Liver (tissue), 9 donors: ENCODE measurements around the gene ZNF532. TPM values are rescaled to one million over a fixed set of nuclear protein-coding genes. Genes with fewer than 3 reads are reported as not detected.

Experiments used
- DNase-seq: peaks from one replicate; pipeline ENCODE4 v3.0.0-alpha.2; 2017; ENCODE audit warnings: low spot score
- H3K27ac ChIP-seq, 2 donors: one replicate each; pipeline ENCODE4 v1.7.0; 2013; ENCODE audit warnings: inconsistent platforms in 2 of 2, low read length in 2 of 2, control low read depth in 1 of 2, low read depth in 1 of 2, mild to moderate bottlenecking in 1 of 2
- H3K27me3 ChIP-seq, 4 donors: one replicate each; pipeline versions ENCODE4 v1.6.1 to v1.7.0; 2013; ENCODE audit warnings: low read length in 3 of 4, inconsistent platforms in 1 of 4, mild to moderate bottlenecking in 1 of 4, moderate library complexity in 1 of 4; ENCODE audit not compliant: control insufficient read depth in 4 of 4, insufficient read depth in 4 of 4
- H3K36me3 ChIP-seq, 4 donors: one replicate each; pipeline versions ENCODE4 v1.6.1 to v1.7.0; 2013; ENCODE audit warnings: low read length in 3 of 4, mild to moderate bottlenecking in 3 of 4, low read depth in 1 of 4, moderate library complexity in 1 of 4; ENCODE audit not compliant: control insufficient read depth in 4 of 4, insufficient read depth in 3 of 4
- H3K4me1 ChIP-seq, 4 donors: one replicate each; pipeline versions ENCODE4 v1.6.1 to v1.7.0; 2013; ENCODE audit warnings: low read length in 3 of 4, mild to moderate bottlenecking in 3 of 4, moderate library complexity in 1 of 4; ENCODE audit not compliant: control insufficient read depth in 4 of 4, insufficient read depth in 4 of 4
- H3K4me3 ChIP-seq, 3 donors: one replicate each; pipeline versions ENCODE4 v1.6.1 to v1.7.0; 2013; ENCODE audit warnings: low read length in 3 of 3, control low read depth in 1 of 3, low read depth in 1 of 3, mild to moderate bottlenecking in 1 of 3
- H3K9ac ChIP-seq, 2 donors: one replicate each; pipeline ENCODE4 v1.7.0; 2013; ENCODE audit warnings: low read length in 2 of 2, mild to moderate bottlenecking in 2 of 2, moderate library complexity in 2 of 2, control low read depth in 1 of 2, low read depth in 1 of 2
- H3K9me3 ChIP-seq, 4 donors: one replicate each; pipeline versions ENCODE4 v1.6.1 to v1.7.0; 2013; ENCODE audit warnings: low read length in 3 of 4; ENCODE audit not compliant: control insufficient read depth in 4 of 4
- ATF3 ChIP-seq: IDR thresholded peaks from 2 replicates; pipeline ENCODE4 v1.6.1; 2016; ENCODE audit warnings: antibody characterized with exemption
- CTCF ChIP-seq: fragments of 150-350 bp; IDR thresholded peaks from 2 replicates; pipeline ENCODE4 v1.5.1; 2017; ENCODE audit warnings: improper control_type of control experiment, low read depth, low read length; ENCODE audit not compliant: missing input control
- EGR1 ChIP-seq, 2 donors: IDR thresholded peaks; 2 replicates each; pipeline ENCODE4 v1.6.1; 2016 to 2018; ENCODE audit warnings: antibody characterized with exemption in 2 of 2, low read depth in 2 of 2
- FOXA2 ChIP-seq: IDR thresholded peaks from 2 replicates; pipeline ENCODE4 v1.6.1; 2016; ENCODE audit warnings: antibody characterized with exemption
- GABPA ChIP-seq, 2 donors: IDR thresholded peaks in 1 of 2; conservative IDR thresholded peaks in 1 of 2; 2 replicates each; pipeline ENCODE4 v1.6.1; 2016; ENCODE audit warnings: antibody characterized with exemption in 2 of 2, mild to moderate bottlenecking in 1 of 2, moderate library complexity in 1 of 2
- HNF4A ChIP-seq, 2 donors: conservative IDR thresholded peaks; 2 replicates each; pipeline ENCODE4 v1.6.1; 2016; ENCODE audit warnings: antibody characterized with exemption in 2 of 2, mild to moderate bottlenecking in 2 of 2
- JUND ChIP-seq, 2 donors: IDR thresholded peaks; 2 replicates each; pipeline ENCODE4 v1.6.1; 2016; ENCODE audit warnings: antibody characterized with exemption in 2 of 2
- MAX ChIP-seq: IDR thresholded peaks from 2 replicates; pipeline ENCODE4 v1.6.1; 2016; ENCODE audit warnings: antibody characterized with exemption
- NR2F2 ChIP-seq: IDR thresholded peaks from 2 replicates; pipeline ENCODE4 v1.6.1; 2016; ENCODE audit warnings: antibody characterized with exemption
- RAD21 ChIP-seq, 2 donors: IDR thresholded peaks; 2 replicates each; pipeline ENCODE4 v1.6.1; 2016; ENCODE audit warnings: antibody characterized with exemption in 2 of 2, mild to moderate bottlenecking in 2 of 2
- REST ChIP-seq: IDR thresholded peaks from 2 replicates; pipeline ENCODE4 v1.6.1; 2016; ENCODE audit warnings: antibody characterized with exemption, mild to moderate bottlenecking
- RXRA ChIP-seq, 2 donors: IDR thresholded peaks; 2 replicates each; pipeline ENCODE4 v1.6.1; 2017 to 2018; ENCODE audit warnings: antibody characterized with exemption in 2 of 2, mild to moderate bottlenecking in 1 of 2
- SP1 ChIP-seq: IDR thresholded peaks from 2 replicates; pipeline ENCODE4 v1.6.1; 2018; ENCODE audit warnings: antibody characterized with exemption, mild to moderate bottlenecking
- TAF1 ChIP-seq: conservative IDR thresholded peaks from 2 replicates; pipeline ENCODE4 v1.6.1; 2016; ENCODE audit warnings: antibody characterized with exemption, mild to moderate bottlenecking
- ZBTB33 ChIP-seq: IDR thresholded peaks from 2 replicates; pipeline ENCODE4 v1.6.1; 2016; ENCODE audit warnings: antibody characterized with exemption
- whole genome bisulfite sequencing: extraction: QIAGEN DNeasy Blood & Tissue Kit; methylation state at CpG from one replicate; pipeline ENCODE4 v1.1.7; 2013; 5-methylcytosine and 5-hydroxymethylcytosine counted together
- polyA plus RNA-seq, 2 donors: library from polyadenylated mRNA; stranded (reverse) in 1 of 2; unstranded in 1 of 2; fragments of 200-250 nt in 1 of 2; fragments of >200 nt in 1 of 2; fragmentation: Nextera tagmentation in 1 of 2; extraction: Ambion mirVana in 1 of 2; gene quantifications; one replicate each; pipeline versions ENCODE4 v1.2.1 to v1.2.3, GENCODE V29; 2013 to 2015
- total RNA-seq, 2 donors: library from RNA; depleted of rRNA; stranded (reverse); fragments of >200 nt; gene quantifications; one replicate each; pipeline ENCODE4 v1.2.3, GENCODE V29; 2014
- donor health status: healthy.
- donor health status: healthy.
- donor health status: healthy.
- donor health status: healthy.
- donor health status: healthy.

The ZNF532 gene
- total and polyA plus RNA-seq, 4 donors = 0.68 to 5.6 (median 2.5) TPM

- TF ChIP-seq CTCF (no peak), HNF4A (conservative IDR thresholded peaks at IDR 0.05) (no peak), ATF3 (no peak)
These were observed 26.4 kb upstream of the ZNF532 start (continued) for GRCh38 chr18:58838165-58838860.

- Histone ChIP-seq H3K36me3 (no peaks in the 10 kb centered on the region), H3K4me1 (no peaks in the 10 kb centered on the region), H3K4me3 (no peak overlapping the region), H3K9ac (no peak overlapping the region), H3K9me3 (no peaks in the 10 kb centered on the region), H3K27me3 (no peaks in the 10 kb centered on the region), H3K27ac (no peak overlapping the region)
- 92% methylated on average over 6 of the region's 6 CpGs for WGBS
- TF ChIP-seq NR2F2 (no peak), GABPA (IDR thresholded peaks at IDR 0.05 in 1 of 2, conservative IDR thresholded peaks at IDR 0.05 in 1 of 2) (no peak), SP1 (no peak), ATF3 (no peak), EGR1 (IDR thresholded peaks at IDR 0.05; ENCODE audit: low read depth in 2 of 2) (no peak), RXRA (IDR thresholded peaks at IDR 0.05) (no peak), RAD21 (IDR thresholded peaks at IDR 0.05) (no peak), REST (no peak)
- no peak for DNase-seq
These were observed 25.7 kb upstream of the ZNF532 start for GRCh38 chr18:58838946-58839345.

- TF ChIP-seq TAF1 (no peak), FOXA2 (no peak), SP1 (no peak), CTCF (no peak), JUND (IDR thresholded peaks at IDR 0.05) (no peak), HNF4A (conservative IDR thresholded peaks at IDR 0.05) (no peak), GABPA (IDR thresholded peaks at IDR 0.05 in 1 of 2, conservative IDR thresholded peaks at IDR 0.05 in 1 of 2) (no peak), EGR1 (IDR thresholded peaks at IDR 0.05; ENCODE audit: low read depth in 2 of 2) (no peak), ATF3 (no peak), RXRA (IDR thresholded peaks at IDR 0.05) (no peak), MAX (no peak), RAD21 (IDR thresholded peaks at IDR 0.05) (no peak), ZBTB33 (no peak)
- 80% methylated on average over 11 of the region's 11 CpGs for WGBS
- no peaks in the 10 kb centered on the region for H3K36me3 ChIP-seq
- DNase-seq = no peak
- H3K27ac ChIP-seq = no peak overlapping the region
- no peaks in the 10 kb centered on the region for H3K27me3 ChIP-seq
- H3K9me3 ChIP-seq = peaks cover 0 to 3% (median 0%) of the 10 kb centered on the region in 4 donors
- peaks cover 0 to 6% (median 1%) of the 10 kb centered on the region in 4 donors for H3K4me1 ChIP-seq
- no peak overlapping the region for H3K4me3 ChIP-seq
- no peak overlapping the region for H3K9ac ChIP-seq
These were observed 21.5 kb upstream of the ZNF532 start for GRCh38 chr18:58842978-58843687.
